Activated CD4-positive, alpha-beta T cell treated with anti-CD3 and anti-CD28 coated beads, Interleukin-2, amount 10 ng/mL, durations not matched to agents 24 days and 14 days (primary cell): ENCODE measurements around the gene JOSD2. TPM values are rescaled to one million over a fixed set of nuclear protein-coding genes. Genes with fewer than 3 reads are reported as not detected.

Experiments
- DNase-seq: peaks from one replicate; pipeline ENCODE4 v3.0.0; 2022
- H3K27ac Mint-ChIP-seq: one replicate; pipeline ENCODE4 v1.8.0; 2022; ENCODE audit warnings: mild to moderate bottlenecking, mixed read lengths
- H3K27me3 Mint-ChIP-seq: one replicate; pipeline ENCODE4 v1.8.0; 2022; ENCODE audit warnings: mixed read lengths
- H3K36me3 Mint-ChIP-seq: one replicate; pipeline ENCODE4 v1.8.0; 2022; ENCODE audit warnings: low read depth, mild to moderate bottlenecking, mixed read lengths
- H3K4me1 Mint-ChIP-seq: one replicate; pipeline ENCODE4 v1.8.0; 2021; ENCODE audit warnings: mixed read lengths
- H3K4me3 Mint-ChIP-seq: one replicate; pipeline ENCODE4 v1.8.0; 2022; ENCODE audit warnings: mild to moderate bottlenecking, moderate library complexity, mixed read lengths
- H3K9me3 Mint-ChIP-seq: one replicate; pipeline ENCODE4 v1.8.0; 2021; ENCODE audit warnings: mixed read lengths
- intact Hi-C: fragments of 100-400 bp; cut with micrococcal nuclease; formaldehyde crosslinking; loops from one replicate; pipeline ENCODE4 v1.15.1; 2023
- total RNA-seq: library from RNA; stranded (reverse); gene quantifications from 2 replicates; pipeline ENCODE4 v1.2.3, GENCODE V29; 2022

JOSD2 gene, protein sequence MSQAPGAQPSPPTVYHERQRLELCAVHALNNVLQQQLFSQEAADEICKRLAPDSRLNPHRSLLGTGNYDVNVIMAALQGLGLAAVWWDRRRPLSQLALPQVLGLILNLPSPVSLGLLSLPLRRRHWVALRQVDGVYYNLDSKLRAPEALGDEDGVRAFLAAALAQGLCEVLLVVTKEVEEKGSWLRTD
- total RNA-seq: 41.7 and 44.0 TPM in 2 replicates

DNA sequence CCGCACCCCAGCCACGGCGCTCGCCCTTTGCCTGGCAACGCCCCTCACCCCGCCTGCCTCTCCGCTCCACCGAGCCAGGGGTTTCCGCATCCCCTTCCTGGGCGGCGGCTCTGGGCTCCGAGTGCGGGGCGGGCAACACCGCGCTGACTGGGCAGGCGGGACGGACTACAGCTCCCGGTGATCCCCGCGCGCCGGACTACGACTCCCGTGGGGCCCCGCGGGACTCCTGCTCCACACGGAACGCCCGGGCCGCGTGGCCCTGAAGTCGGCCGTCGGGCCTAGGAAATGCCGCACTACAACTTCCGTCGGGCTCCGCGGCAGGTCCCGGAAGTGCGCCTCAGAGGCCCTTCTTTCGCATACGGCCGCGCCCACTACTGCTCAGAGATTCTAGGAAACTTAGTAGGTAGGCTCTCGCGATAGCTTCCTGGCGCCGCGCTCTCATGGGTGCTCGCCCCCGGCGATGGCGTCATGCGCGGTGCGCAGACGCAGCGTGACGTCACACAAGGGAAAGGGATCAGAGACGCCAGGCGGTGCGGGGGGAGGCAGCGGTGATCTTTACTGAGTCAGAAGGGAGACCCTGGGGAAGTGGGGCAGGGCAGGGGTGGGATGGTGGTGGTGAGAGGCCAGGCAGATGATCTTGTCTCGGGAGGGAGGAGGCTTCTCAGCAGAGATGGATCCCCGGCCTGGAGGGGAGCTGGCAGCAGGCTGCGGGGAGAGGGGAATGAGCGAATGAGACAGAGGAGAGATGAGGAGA lies at the start of gene JOSD2:
TSS of gene JOSD2 (minus strand) at position 123 of the 754 bp plus-strand sequence. CDS start 760 bp downstream, outside the sequence.
- intact Hi-C loops: loop anchor here (1.0 to 10.0 kb wide), 7 partner anchors 35 to 597 kb away; partner anchors contain the start of genes CTU1, EMC10, GARIN5A and MYBPC2
- Mint-ChIP-seq H3K36me3 (peaks cover 13% of the 10 kb centered on the region), H3K9me3 (no peaks in the 10 kb centered on the region), H3K27ac (peak within 1 kb of the TSS; percentile 95), H3K27me3 (peaks cover 4% of the 10 kb centered on the region), H3K4me1 (peaks cover 21% of the 10 kb centered on the region), H3K4me3 (peak within 1 kb of the TSS; percentile 97)
- DNase-seq: peak; percentile 99

DNA sequence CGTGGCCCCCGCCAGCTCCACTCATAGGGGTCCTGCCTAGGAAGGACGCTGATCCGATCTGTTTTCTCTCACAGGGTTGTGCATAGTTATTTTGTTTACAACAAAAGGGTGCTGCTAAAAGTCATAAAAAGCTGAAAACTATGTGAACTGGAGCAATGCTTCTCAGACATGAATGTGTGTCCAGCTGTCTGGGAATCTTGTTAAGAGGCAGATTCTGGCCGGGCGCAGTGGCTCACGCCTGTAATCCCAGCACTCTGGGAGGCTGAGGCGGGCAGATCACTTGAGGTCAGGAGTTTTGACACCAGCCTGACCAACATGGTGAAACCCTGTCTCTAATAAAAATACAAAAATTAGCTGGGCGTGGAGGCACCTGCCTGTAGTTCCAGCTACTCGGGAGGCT lies 48.6 kb upstream of the JOSD2 start:
- H3K4me3 Mint-ChIP-seq: no peak overlapping the region
- H3K27ac Mint-ChIP-seq: no peak overlapping the region
- H3K4me1 Mint-ChIP-seq: peaks cover 4% of the 10 kb centered on the region
- peaks cover 34% of the 10 kb centered on the region for H3K27me3 Mint-ChIP-seq
- intact Hi-C loops: loop anchor here (5.0 kb wide), 1 partner anchor 202 kb away; no protein-coding TSS in a partner anchor
- H3K36me3 Mint-ChIP-seq: no peaks in the 10 kb centered on the region
- no peak for DNase-seq
- no peaks in the 10 kb centered on the region for H3K9me3 Mint-ChIP-seq

DNA sequence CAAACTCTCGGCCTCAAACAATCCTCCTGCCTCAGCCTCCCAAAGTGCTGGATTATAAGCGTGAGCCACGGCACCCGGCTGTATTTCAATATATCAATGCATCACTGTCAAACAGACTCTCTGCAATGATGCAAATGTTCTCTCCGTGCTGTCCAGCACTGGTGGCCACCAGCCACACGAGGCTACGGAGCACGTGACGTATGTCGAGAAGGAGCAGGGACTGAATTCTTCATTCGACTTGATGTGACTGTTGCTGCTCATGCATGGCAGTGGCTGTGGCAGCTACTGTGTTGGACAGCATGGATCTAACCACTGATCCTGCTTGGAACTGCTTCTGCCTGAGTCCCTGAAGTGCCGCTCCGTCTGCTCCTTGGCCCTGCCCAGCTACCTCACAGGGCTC lies 47.5 kb upstream of the JOSD2 start:
- Mint-ChIP-seq H3K27me3 (peaks cover 27% of the 10 kb centered on the region), H3K27ac (no peak overlapping the region), H3K9me3 (no peaks in the 10 kb centered on the region), H3K4me3 (no peak overlapping the region), H3K4me1 (peaks cover 4% of the 10 kb centered on the region), H3K36me3 (no peaks in the 10 kb centered on the region)
- DNase-seq: no peak
- intact Hi-C loops: loop anchor here (5.0 kb wide), 1 partner anchor 201 kb away; no protein-coding TSS in a partner anchor

DNA sequence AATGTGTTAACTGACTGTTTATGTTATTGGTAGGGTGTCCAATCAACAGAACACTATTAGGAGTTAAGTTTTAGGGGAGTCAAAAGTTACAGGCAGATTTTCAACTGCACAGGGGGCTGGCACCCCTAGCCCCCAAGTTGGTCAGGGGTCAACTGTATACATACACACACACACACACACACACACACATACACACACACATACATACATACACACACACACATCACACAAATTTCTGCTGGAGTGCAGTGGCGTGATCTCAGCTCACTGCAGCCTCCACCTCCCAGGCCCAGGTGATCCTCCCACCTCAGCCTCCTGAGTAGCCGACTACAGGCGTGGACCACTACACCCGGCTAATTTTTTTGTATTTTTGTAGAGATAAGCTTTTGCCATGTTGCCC lies 47.0 kb upstream of the JOSD2 start:
- intact Hi-C loops: loop anchor here (5.0 kb wide), 1 partner anchor 201 kb away; no protein-coding TSS in a partner anchor
- no peak for DNase-seq
- Mint-ChIP-seq H3K4me3 (no peak overlapping the region), H3K27me3 (peaks cover 31% of the 10 kb centered on the region), H3K4me1 (peaks cover 4% of the 10 kb centered on the region), H3K36me3 (no peaks in the 10 kb centered on the region), H3K27ac (no peak overlapping the region), H3K9me3 (no peaks in the 10 kb centered on the region)

DNA sequence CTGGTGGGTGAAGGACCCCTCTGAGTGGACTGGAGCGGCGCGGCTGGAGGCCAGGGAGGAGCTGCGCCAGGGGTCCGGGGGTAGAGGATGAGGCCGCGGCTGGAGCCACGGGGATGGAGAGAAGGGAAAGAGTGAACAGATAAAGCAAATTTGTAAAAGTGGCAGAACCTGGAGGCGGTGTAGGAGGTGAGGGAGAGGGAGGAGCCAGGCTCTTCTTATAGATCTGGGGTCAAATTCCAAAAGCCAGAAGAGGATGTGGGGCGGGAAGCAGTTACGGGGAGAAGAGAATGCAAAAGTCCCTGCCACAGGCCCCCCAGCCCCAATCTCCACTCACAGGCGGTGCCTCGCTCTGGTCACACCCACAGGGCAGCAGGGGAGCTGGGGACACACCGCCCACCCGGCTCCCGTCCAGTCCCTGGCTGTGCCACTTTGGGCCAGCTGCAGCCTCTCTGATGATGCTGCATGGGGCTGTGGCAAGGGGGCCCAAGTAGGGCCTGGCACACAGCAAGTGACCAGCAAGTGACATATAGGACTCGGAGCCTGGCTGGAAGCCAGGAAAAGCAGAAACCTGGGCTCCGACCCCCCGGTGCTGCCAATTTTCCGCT lies 46.1 kb upstream of the JOSD2 start:
- Mint-ChIP-seq H3K27ac (no peak overlapping the region), H3K27me3 (peaks cover 40% of the 10 kb centered on the region), H3K4me1 (peaks cover 4% of the 10 kb centered on the region), H3K4me3 (no peak overlapping the region), H3K9me3 (no peaks in the 10 kb centered on the region), H3K36me3 (no peaks in the 10 kb centered on the region)
- no peak for DNase-seq
- intact Hi-C loops: loop anchor here (5.0 kb wide), 1 partner anchor 200 kb away; no protein-coding TSS in a partner anchor

DNA sequence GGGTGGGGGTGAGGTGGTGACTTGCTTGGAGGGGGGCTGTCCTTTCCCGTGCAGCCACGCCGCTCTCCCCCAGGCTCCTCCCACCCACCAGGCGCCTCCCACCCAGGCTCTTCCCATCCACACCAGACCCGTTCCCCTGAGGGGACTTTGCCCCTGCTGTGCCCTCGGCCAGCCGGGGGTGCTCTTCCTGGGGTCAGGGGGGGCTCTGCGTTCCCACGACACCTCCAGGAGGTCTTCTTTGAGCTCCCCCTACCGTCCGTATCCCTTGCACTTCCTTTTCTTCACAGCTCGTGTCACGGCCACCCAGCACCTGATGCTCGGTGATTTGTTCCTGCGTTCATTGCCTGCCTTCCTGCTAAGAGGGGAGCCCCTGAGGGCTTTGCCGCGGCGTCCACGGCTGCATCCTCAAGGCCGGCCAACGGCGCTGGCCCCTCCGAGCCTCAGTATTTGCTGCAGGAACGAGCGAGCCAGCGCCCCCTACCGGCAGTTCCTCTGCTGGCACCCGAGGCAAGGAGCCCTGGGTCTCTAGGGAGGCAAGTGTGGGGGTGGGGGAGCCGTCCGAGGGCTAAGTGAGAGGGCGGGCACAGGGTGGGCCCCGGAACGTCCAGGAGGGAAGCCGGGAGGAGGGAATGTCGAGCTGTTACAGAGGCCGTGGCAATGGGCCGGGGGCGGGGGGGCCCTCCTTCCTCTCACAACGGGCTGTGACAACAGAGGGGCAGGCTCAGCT lies 45.5 kb upstream of the JOSD2 start:
- peak overlapping the region; percentile 98 for H3K4me3 Mint-ChIP-seq

DNA sequence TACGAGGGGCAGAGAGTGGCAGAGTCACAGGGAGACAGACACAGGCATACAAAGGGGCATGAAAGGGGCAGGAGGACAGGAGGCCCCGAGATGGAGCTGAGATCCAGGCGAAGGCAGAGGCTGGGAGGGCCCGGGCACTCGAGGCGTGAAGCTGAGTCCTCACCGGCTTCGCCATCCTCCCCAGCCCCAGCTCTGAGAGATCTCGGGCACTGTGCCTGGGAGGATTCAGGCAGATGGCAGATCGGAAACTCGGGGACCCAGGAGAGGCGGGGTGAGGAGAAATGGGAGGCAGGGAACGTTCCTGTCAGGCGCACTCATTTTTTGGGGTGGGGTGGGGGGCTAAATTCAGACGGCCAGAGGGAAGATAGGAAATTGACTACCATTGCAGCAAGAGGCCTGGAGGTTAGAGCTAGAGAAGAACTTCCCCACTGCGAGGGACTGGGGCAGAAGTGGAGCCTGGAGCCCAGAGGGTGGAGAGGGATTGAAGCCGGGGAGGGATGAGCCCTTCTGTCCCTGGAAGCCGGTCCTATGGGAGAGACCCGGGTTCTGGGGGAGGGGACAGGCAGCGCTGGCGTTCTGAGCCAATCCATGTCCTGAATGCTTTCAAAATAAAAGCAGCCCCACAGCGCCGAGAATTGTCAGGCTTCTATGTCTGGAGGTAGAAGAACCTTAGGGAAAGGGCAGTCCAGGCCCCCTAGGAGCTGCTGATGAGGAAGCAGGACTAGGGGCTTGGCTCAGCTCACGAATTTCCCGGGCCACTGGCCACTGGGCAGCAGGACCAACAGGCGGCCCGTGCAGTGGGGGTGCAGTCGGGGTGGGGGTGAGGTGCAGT lies 44.7 kb upstream of the JOSD2 start:
- Mint-ChIP-seq H3K4me1 (peaks cover 4% of the 10 kb centered on the region), H3K27me3 (peaks cover 44% of the 10 kb centered on the region), H3K9me3 (no peaks in the 10 kb centered on the region), H3K4me3 (peak overlapping the region; percentile 98), H3K27ac (no peak overlapping the region), H3K36me3 (no peaks in the 10 kb centered on the region)
- no peak for DNase-seq
- intact Hi-C loops: loop anchor here (5.0 kb wide), 1 partner anchor 198 kb away; no protein-coding TSS in a partner anchor

More for the DNA sequence above, 45.5 kb upstream of the JOSD2 start:
- intact Hi-C loops: loop anchor here (5.0 kb wide), 1 partner anchor 199 kb away; no protein-coding TSS in a partner anchor
- Mint-ChIP-seq H3K27me3 (peaks cover 44% of the 10 kb centered on the region), H3K36me3 (no peaks in the 10 kb centered on the region), H3K9me3 (no peaks in the 10 kb centered on the region), H3K4me1 (peaks cover 4% of the 10 kb centered on the region), H3K27ac (peak overlapping the region; percentile 81)
- DNase-seq: peak; percentile 94

DNA sequence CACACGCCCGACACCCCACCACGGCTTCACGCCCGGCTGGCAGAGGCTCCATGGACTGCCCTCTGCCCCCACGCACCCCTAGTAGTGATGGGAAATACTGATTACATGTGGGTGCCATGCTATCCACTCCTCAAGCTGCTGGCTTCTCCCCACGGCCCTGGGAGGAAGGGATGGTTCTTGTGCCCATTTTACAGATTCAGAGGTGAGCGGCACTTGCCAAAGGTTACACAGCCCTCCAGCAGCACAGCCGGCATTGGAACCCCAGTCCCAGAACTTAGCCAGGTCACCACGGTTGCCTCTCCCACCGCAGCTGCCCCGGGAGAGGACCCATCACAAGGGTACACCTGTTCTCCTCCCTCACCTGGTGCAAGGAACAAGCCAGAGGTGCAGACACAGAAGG lies 44.0 kb upstream of the JOSD2 start:
- peak overlapping the region; percentile 98 for H3K4me3 Mint-ChIP-seq
- H3K36me3 Mint-ChIP-seq: no peaks in the 10 kb centered on the region
- H3K4me1 Mint-ChIP-seq: peaks cover 4% of the 10 kb centered on the region
- no peak overlapping the region for H3K27ac Mint-ChIP-seq
- DNase-seq: no peak
- no peaks in the 10 kb centered on the region for H3K9me3 Mint-ChIP-seq
- peaks cover 50% of the 10 kb centered on the region for H3K27me3 Mint-ChIP-seq
- intact Hi-C loops: loop anchor here (5.0 kb wide), 1 partner anchor 198 kb away; no protein-coding TSS in a partner anchor

DNA sequence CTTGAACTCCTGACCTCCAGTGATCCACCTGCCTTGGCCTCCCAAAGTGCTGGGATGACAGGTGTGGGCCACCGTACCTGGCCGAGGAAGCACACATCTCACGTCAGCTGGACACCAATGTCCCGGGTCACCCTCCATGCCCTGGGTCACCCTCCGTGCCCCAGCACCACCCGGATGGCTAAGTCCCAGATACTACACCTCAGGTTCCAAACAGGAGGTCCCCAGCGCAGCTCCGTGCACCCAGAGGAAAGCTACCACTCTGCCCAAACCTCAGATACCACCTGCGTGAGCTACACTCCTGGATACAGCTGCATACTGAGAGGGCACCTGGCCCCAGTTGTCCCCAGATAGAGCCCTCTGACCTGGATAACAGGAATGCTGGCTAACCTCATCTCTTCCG lies 43.2 kb upstream of the JOSD2 start:
- no peak for DNase-seq
- Mint-ChIP-seq H3K4me1 (peaks cover 4% of the 10 kb centered on the region), H3K36me3 (no peaks in the 10 kb centered on the region), H3K27ac (no peak overlapping the region), H3K9me3 (no peaks in the 10 kb centered on the region), H3K27me3 (peaks cover 53% of the 10 kb centered on the region), H3K4me3 (no peak overlapping the region)
- intact Hi-C loops: no loop called here

DNA sequence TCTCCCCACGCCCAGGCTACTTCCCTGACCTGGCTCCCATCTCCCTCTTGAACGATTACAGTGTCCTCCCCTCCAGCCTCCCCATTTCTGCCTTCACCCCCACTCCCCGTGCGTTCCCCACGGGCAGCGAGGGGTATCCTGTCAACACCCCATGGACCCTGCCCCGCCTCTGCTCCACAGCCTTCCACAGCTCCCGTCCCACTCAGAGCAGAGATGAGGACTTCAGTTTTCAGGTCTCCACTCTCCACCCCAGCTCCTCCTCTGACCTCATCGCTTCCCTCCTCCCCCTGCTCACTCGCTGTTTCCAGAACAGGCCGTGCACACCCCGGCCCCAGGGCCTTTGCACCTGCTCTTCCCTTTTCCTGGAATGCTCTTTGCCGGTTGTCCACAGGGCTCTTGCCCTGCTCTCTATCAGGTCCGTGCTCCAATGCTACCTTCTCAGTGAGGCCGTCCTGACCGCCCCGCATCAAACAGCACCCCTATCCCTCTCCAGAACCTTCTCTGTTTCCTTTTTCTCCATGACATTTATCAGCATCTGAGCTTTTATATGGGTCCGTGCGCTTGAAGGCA lies 42.2 kb upstream of the JOSD2 start:
- Mint-ChIP-seq H3K27ac (no peak overlapping the region), H3K27me3 (peaks cover 49% of the 10 kb centered on the region), H3K9me3 (no peaks in the 10 kb centered on the region), H3K4me3 (no peak overlapping the region), H3K4me1 (peaks cover 4% of the 10 kb centered on the region), H3K36me3 (no peaks in the 10 kb centered on the region)
- no peak for DNase-seq
- intact Hi-C loops: no loop called here

DNA sequence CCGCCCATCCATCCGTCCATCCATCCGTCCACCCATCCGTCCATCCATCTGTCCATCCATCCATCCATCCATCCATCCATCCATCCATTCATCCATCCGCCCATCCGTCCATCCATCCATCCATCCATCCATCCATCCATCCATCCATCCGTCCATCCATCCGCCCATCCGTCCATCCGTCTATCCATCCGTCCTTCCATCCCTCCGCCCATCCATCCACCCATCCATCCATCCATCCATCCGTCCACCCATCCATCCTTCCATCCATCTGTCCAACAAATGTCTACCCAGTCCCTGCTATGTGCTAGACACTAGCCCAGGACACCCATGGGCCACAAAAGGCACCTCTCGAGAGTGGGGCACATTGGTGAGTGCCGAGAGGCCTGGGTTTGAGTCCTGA lies 41.5 kb upstream of the JOSD2 start:
- H3K9me3 Mint-ChIP-seq: no peaks in the 10 kb centered on the region

DNA sequence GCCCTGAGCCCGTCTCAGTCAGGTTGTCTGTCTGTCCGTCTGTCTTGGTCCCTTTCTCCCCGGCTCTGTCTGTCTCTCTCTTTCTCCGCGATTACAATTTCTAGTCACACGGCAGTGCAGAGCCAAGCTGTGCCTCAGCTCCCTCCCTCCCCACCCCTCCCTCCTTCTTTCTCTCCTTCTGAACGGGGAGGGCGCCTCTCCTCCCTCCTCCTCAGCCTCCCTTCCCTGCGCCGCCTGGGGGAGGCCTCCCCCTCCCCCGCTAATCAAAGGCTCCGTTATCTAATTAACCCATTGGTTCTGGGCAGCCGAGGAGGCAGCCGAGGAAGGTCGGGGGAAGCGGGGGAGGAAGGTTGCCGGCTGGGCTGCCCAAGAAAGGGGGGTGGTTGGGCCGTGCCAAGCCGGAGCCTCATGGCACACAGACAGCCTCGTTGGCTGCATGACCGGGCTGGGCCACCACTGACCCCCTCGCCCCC lies 40.8 kb upstream of the JOSD2 start:
- no peak overlapping the region for H3K27ac Mint-ChIP-seq

More for the DNA sequence above, 41.5 kb upstream of the JOSD2 start:
- Mint-ChIP-seq H3K27ac (no peak overlapping the region), H3K4me3 (no peak overlapping the region), H3K36me3 (no peaks in the 10 kb centered on the region), H3K27me3 (peaks cover 47% of the 10 kb centered on the region), H3K4me1 (peaks cover 4% of the 10 kb centered on the region)
- intact Hi-C loops: no loop called here
- DNase-seq: no peak

More for the DNA sequence above, 40.8 kb upstream of the JOSD2 start:
- Mint-ChIP-seq H3K9me3 (no peaks in the 10 kb centered on the region), H3K4me1 (peaks cover 2% of the 10 kb centered on the region), H3K36me3 (no peaks in the 10 kb centered on the region), H3K4me3 (no peak overlapping the region), H3K27me3 (peaks cover 44% of the 10 kb centered on the region)
- intact Hi-C loops: no loop called here
- DNase-seq: no peak
